ENCODE data around the gene SGCD.

The SGCD gene

GRCh38 chr5:156411185-156411613, 84.2 kb downstream of the SGCD start:
- no peak for TF ChIP-seq CTCF (IDR thresholded peaks at IDR 0.05; ENCODE audit: poor library complexity, severe bottlenecking)
- no peaks in the 10 kb centered on the region for H3K27me3 ChIP-seq (ENCODE audit: insufficient read depth, poor library complexity, severe bottlenecking)
- ATAC-seq (ENCODE audit: low read depth) = peak; percentile 71
- H3K27ac ChIP-seq (ENCODE audit: poor library complexity, severe bottlenecking) = peak overlapping the region; percentile 6
- no peak overlapping the region for H3K4me3 ChIP-seq (ENCODE audit: severe bottlenecking)
- H3K36me3 ChIP-seq (ENCODE audit: low read depth) = no peaks in the 10 kb centered on the region
- DNase-seq (ENCODE audit: low spot score) = no peak
- peaks cover 2% of the 10 kb centered on the region for H3K9me3 ChIP-seq (ENCODE audit: severe bottlenecking)
- no peaks in the 10 kb centered on the region for H3K4me1 ChIP-seq (ENCODE audit: insufficient read depth, poor library complexity, severe bottlenecking)

- H3K27ac ChIP-seq (ENCODE audit: poor library complexity, severe bottlenecking) = no peak overlapping the region
- ATAC-seq (ENCODE audit: low read depth) (no peak), DNase-seq (ENCODE audit: low spot score) (no peak)
- no peaks in the 10 kb centered on the region for H3K27me3 ChIP-seq (ENCODE audit: insufficient read depth, poor library complexity, severe bottlenecking)
- no peaks in the 10 kb centered on the region for H3K36me3 ChIP-seq (ENCODE audit: low read depth)
- H3K4me3 ChIP-seq (ENCODE audit: severe bottlenecking) = no peak overlapping the region
- no peaks in the 10 kb centered on the region for H3K4me1 ChIP-seq (ENCODE audit: insufficient read depth, poor library complexity, severe bottlenecking)
- TF ChIP-seq CTCF (IDR thresholded peaks at IDR 0.05; ENCODE audit: poor library complexity, severe bottlenecking) = no peak
- peaks cover 2% of the 10 kb centered on the region for H3K9me3 ChIP-seq (ENCODE audit: severe bottlenecking)
These were observed 85.0 kb downstream of the SGCD start for GRCh38 chr5:156411957-156412356.

- no peak overlapping the region for H3K4me3 ChIP-seq (ENCODE audit: severe bottlenecking)
- ATAC-seq (ENCODE audit: low read depth) = peak; percentile 68; the same call in 2 of the 3 replicates
- no peak for TF ChIP-seq CTCF (IDR thresholded peaks at IDR 0.05; ENCODE audit: poor library complexity, severe bottlenecking)
- DNase-seq (ENCODE audit: low spot score) = no peak
- no peak overlapping the region for H3K27ac ChIP-seq (ENCODE audit: poor library complexity, severe bottlenecking)
- no peaks in the 10 kb centered on the region for H3K27me3 ChIP-seq (ENCODE audit: insufficient read depth, poor library complexity, severe bottlenecking)
- no peaks in the 10 kb centered on the region for H3K4me1 ChIP-seq (ENCODE audit: insufficient read depth, poor library complexity, severe bottlenecking)
- no peaks in the 10 kb centered on the region for H3K36me3 ChIP-seq (ENCODE audit: low read depth)
- H3K9me3 ChIP-seq (ENCODE audit: severe bottlenecking) = peaks cover 4% of the 10 kb centered on the region
These were observed 87.4 kb downstream of the SGCD start for GRCh38 chr5:156414391-156414790.

- Histone ChIP-seq H3K4me1 (ENCODE audit: insufficient read depth, poor library complexity, severe bottlenecking) (no peaks in the 10 kb centered on the region), H3K27me3 (ENCODE audit: insufficient read depth, poor library complexity, severe bottlenecking) (peaks cover 8% of the 10 kb centered on the region), H3K4me3 (ENCODE audit: severe bottlenecking) (no peak overlapping the region), H3K36me3 (ENCODE audit: low read depth) (no peaks in the 10 kb centered on the region), H3K9me3 (ENCODE audit: severe bottlenecking) (peaks cover 8% of the 10 kb centered on the region), H3K27ac (ENCODE audit: poor library complexity, severe bottlenecking) (no peak overlapping the region)
- DNase-seq (ENCODE audit: low spot score) (no peak), ATAC-seq (ENCODE audit: low read depth) (no peak)
- no peak for TF ChIP-seq CTCF (IDR thresholded peaks at IDR 0.05; ENCODE audit: poor library complexity, severe bottlenecking)
These were observed 92.7 kb downstream of the SGCD start for GRCh38 chr5:156419661-156420060.

GRCh38 chr5:156420665-156421064, 93.7 kb downstream of the SGCD start:
- H3K27ac ChIP-seq (ENCODE audit: poor library complexity, severe bottlenecking) = no peak overlapping the region
- TF ChIP-seq CTCF (IDR thresholded peaks at IDR 0.05; ENCODE audit: poor library complexity, severe bottlenecking) = no peak
- peaks cover 8% of the 10 kb centered on the region for H3K27me3 ChIP-seq (ENCODE audit: insufficient read depth, poor library complexity, severe bottlenecking)
- no peaks in the 10 kb centered on the region for H3K4me1 ChIP-seq (ENCODE audit: insufficient read depth, poor library complexity, severe bottlenecking)
- no peak for ATAC-seq (ENCODE audit: low read depth)
- H3K36me3 ChIP-seq (ENCODE audit: low read depth) = no peaks in the 10 kb centered on the region
- no peak for DNase-seq (ENCODE audit: low spot score)
- peaks cover 8% of the 10 kb centered on the region for H3K9me3 ChIP-seq (ENCODE audit: severe bottlenecking)
- H3K4me3 ChIP-seq (ENCODE audit: severe bottlenecking) = no peak overlapping the region
